Kidney epithelial cell (primary cell): ENCODE results near the gene CEP170B. TPM values are rescaled to one million over a fixed set of nuclear protein-coding genes. Genes with fewer than 3 reads are reported as not detected.

Experiments
- DNase-seq: peaks from one replicate; pipeline ENCODE4 v3.0.0-alpha.2; 2010; ENCODE audit warnings: low read depth
- H3K27me3 ChIP-seq: 2 replicates; pipeline ENCODE4 v1.6.0; 2011; ENCODE audit warnings: low read length; ENCODE audit not compliant: control insufficient read depth, insufficient read depth
- H3K36me3 ChIP-seq: 2 replicates; pipeline ENCODE4 v1.5.1; 2011; ENCODE audit warnings: low read length; ENCODE audit not compliant: control insufficient read depth, insufficient read depth
- H3K4me3 ChIP-seq: 2 replicates; pipeline ENCODE4 v1.5.1; 2011; ENCODE audit warnings: low read depth, mild to moderate bottlenecking, control low read depth, low read length
- CTCF ChIP-seq: IDR thresholded peaks from 2 replicates; pipeline ENCODE4 v1.5.1; 2011; ENCODE audit warnings: mild to moderate bottlenecking, moderate library complexity, low read length, control low read depth, inconsistent platforms; ENCODE audit not compliant: insufficient read depth, poor library complexity, severe bottlenecking
- total RNA-seq: library from RNA; depleted of rRNA; stranded (reverse); fragments of >200 nt; gene quantifications from 2 replicates; pipeline ENCODE4 v1.2.3, GENCODE V29; 2015

CEP170B gene
- total RNA-seq, 1 donor from 2014 or later: 51.9 TPM

DNA sequence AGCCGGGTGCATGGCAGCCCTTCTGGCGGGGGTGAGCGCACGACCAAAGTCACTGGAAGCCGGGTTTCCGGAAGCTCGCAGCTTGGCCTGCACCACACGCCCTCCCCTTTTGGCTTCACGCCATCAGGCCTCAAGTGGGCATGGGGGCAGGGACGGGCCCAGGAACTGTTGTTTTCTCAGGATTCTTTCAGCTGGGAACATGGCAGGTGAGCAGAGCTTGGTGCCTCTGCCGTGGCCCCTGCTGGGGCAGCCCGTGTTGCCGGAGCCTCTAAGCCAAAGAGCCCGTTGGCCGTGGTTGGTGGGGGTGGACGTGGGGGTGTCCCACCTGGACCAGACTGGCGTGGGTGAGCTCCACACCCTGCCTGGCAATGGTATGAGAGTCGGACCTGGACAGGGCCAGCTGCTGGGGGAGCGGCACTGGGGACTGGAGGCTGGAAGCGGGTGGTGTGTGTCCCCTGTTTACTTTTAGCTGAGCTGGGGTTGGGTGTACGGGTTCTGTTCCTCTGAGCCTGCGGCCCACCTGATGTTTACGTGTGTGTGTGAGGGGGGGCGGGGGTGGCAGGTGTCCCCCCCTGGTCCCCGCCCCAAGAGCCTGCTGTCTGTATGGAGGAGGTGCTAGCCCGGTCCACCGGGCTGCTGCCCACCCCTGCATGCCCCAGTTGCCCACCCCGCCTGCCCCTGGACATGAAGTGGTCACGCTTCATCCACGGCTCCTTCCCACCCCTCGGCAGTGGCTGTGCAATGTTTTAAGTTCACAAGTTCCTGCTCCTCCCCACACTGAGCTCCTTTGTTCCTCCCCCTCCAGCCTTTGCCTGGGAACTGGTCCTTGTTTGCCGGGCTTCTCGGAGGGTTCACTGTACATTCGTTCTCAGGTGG, 31.0 kb downstream of the CEP170B start:
- TF ChIP-seq CTCF: no peak
- no peak for DNase-seq
- H3K4me3 ChIP-seq: no peak overlapping the region

DNA sequence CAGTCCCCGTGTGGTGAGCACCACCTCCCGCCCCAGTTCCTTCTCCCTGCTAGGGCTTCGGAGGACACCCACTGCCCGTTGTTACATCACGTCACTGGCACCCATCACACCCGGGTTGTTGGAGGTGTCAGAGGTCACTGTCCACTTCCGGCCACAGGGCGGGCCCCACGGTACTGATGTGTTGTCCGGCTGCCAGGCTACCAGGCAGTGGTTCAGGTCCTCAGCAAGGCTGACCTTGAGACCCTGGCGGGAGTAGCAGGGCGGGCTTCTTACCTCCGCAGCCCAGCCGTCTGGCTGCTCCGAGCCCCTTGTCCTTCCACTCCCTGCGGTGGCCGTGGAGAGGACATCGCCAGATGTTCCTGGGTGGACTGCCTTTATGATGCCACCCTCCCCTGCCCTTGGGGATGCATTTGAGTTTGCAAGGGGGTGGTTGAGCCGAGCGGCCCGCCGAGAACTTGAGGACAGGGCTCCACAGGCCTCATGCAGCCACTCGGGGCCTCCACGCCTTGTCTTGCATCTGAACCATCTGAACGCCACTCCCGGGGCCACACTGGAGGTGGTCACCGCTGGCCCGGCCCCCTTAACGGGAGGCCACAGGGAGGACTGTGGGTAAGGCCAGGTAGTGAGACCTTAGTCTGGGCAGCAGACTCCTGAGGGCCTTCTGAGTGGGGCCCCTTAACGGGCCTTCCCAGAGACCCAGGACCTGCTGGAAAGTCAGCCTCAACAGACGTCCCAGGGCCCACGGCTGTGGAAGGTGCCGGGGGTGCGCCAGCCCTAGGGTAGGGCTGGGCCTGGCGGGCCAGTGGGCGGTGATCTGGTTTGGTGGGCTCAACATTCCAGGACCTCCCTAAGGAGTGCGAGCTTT, 32.5 kb downstream of the CEP170B start:
- no peak for TF ChIP-seq CTCF
- DNase-seq: no peak
- Histone ChIP-seq H3K27me3 (peaks cover 4% of the 10 kb centered on the region), H3K4me3 (no peak overlapping the region), H3K36me3 (no peaks in the 10 kb centered on the region)

More for the DNA sequence above, 31.0 kb downstream of the CEP170B start:
- H3K27me3 ChIP-seq: peaks cover 4% of the 10 kb centered on the region
- no peaks in the 10 kb centered on the region for H3K36me3 ChIP-seq

GRCh38 chr14:104898195-104898558, 33.1 kb downstream of the CEP170B start:
- H3K36me3 ChIP-seq: no peaks in the 10 kb centered on the region
- TF ChIP-seq CTCF: no peak
- no peak overlapping the region for H3K4me3 ChIP-seq
- peaks cover 4% of the 10 kb centered on the region for H3K27me3 ChIP-seq
- no peak for DNase-seq

GRCh38 chr14:104898870-104899510, 33.9 kb downstream of the CEP170B start:
- TF ChIP-seq CTCF: no peak
- Histone ChIP-seq H3K4me3 (no peak overlapping the region), H3K36me3 (no peaks in the 10 kb centered on the region), H3K27me3 (peaks cover 7% of the 10 kb centered on the region)
- DNase-seq: no peak

- Histone ChIP-seq H3K4me3 (no peak overlapping the region), H3K27me3 (peaks cover 12% of the 10 kb centered on the region), H3K36me3 (no peaks in the 10 kb centered on the region)
- TF ChIP-seq CTCF: no peak
- DNase-seq: no peak
Measured at GRCh38 chr14:104899781-104900180, 34.7 kb downstream of the CEP170B start.
